Spleen (tissue), 11 donors: ENCODE results near the gene SMLR1. TPM values are rescaled to one million over a fixed set of nuclear protein-coding genes. Genes with fewer than 3 reads are reported as not detected.

ENCODE experiments used
- DNase-seq: peaks from one replicate; pipeline ENCODE4 v3.0.0-alpha.2; 2020
- H3K27ac ChIP-seq, 8 donors: fragments of 200-600 bp; sonication (generic) in 7 of 8; 1 replicate in 4 of 8; 2 replicates in 4 of 8; pipeline versions ENCODE4 v1.5.0 to v1.8.0; 2016 to 2021; ENCODE audit warnings: inconsistent platforms in 4 of 8, mild to moderate bottlenecking in 4 of 8, moderate library complexity in 1 of 8
- H3K27me3 ChIP-seq, 7 donors: fragments of 200-600 bp; sonication (generic) in 6 of 7; replicated peaks in 1 of 7; 1 replicate in 4 of 7; 2 replicates in 3 of 7; pipeline versions ENCODE4 v1.5.0 to v1.8.0; 2016 to 2021; ENCODE audit warnings: inconsistent platforms in 3 of 7, mild to moderate bottlenecking in 1 of 7
- H3K36me3 ChIP-seq, 6 donors: fragments of 200-600 bp; sonication (generic) in 5 of 6; 1 replicate in 4 of 6; 2 replicates in 2 of 6; pipeline versions ENCODE4 v1.5.0 to v1.8.0; 2016 to 2021; ENCODE audit warnings: inconsistent platforms in 2 of 6
- H3K4me1 ChIP-seq, 6 donors: fragments of 200-600 bp; sonication (generic) in 5 of 6; 1 replicate in 3 of 6; 2 replicates in 3 of 6; pipeline versions ENCODE4 v1.5.0 to v1.8.0; 2016 to 2021; ENCODE audit warnings: inconsistent platforms in 3 of 6
- H3K4me3 ChIP-seq, 8 donors: fragments of 200-600 bp; sonication (generic) in 7 of 8; 1 replicate in 4 of 8; 2 replicates in 4 of 8; pipeline versions ENCODE4 v1.5.0 to v1.8.0; 2016 to 2021; ENCODE audit warnings: inconsistent platforms in 4 of 8, mild to moderate bottlenecking in 4 of 8, moderate library complexity in 2 of 8
- H3K9me3 ChIP-seq, 8 donors: fragments of 200-600 bp; sonication (generic) in 7 of 8; 1 replicate in 4 of 8; 2 replicates in 4 of 8; pipeline versions ENCODE4 v1.5.0 to v1.8.0; 2016 to 2021; ENCODE audit warnings: inconsistent platforms in 4 of 8
- POLR2A ChIP-seq, 3 donors: fragments of 450-650 bp; IDR thresholded peaks; one replicate each; pipeline ENCODE4 v1.5.1; 2017; ENCODE audit warnings: antibody characterized with exemption in 3 of 3, mild to moderate bottlenecking in 1 of 3
- POLR2AphosphoS5 ChIP-seq, 3 donors: sonication (generic); formaldehyde crosslinking; IDR thresholded peaks; one replicate each; pipeline ENCODE4 v1.5.1; 2017; ENCODE audit warnings: antibody characterized with exemption in 3 of 3
- WGBS, 5 donors: extraction: QIAGEN DNeasy Blood & Tissue Kit in 3 of 5; methylation state at CpG; one replicate each; pipeline versions ENCODE4 v1.1.5 to v1.1.7; 2013 to 2018; 5-methylcytosine and 5-hydroxymethylcytosine counted together
- intact Hi-C: fragments of 100-400 bp; cut with DNase I; formaldehyde crosslinking; loops from one replicate; pipeline ENCODE4 v1.15.0; 2023; ENCODE audit warnings: low total_unique reads
- polyA plus RNA-seq, 3 donors: library from polyadenylated mRNA; stranded (reverse); fragments of 200-250 nt; gene quantifications; one replicate each; pipeline ENCODE4 v1.2.1, GENCODE V29; 2013
- total RNA-seq, 7 donors: library from RNA; depleted of rRNA in 3 of 7; stranded (reverse); fragments of >200 nt in 3 of 7; fragmentation: NEBNext Ultra II Directional in 4 of 7; extraction: Animal tissue kit (Norgen Biotek cat#: 25700) in 4 of 7; gene quantifications; one replicate each; pipeline versions ENCODE4 v1.1.0 to v1.2.1, GENCODE V29; 2016 to 2021
- TF ChIP-seq, protein P1 (sequence below), 11 experiments: fragments of 200-600 bp in 7 of 11; fragments of 450-650 bp in 4 of 11; sonication (generic) in 4 of 11; IDR thresholded peaks in 8 of 11; conservative IDR thresholded peaks in 3 of 11; 1 replicate in 7 of 11; 2 replicates in 4 of 11; pipeline versions ENCODE4 v1.4.0 to v1.8.0; 2016 to 2021; ENCODE audit warnings: antibody characterized with exemption in 11 of 11, inconsistent platforms in 4 of 11, mild to moderate bottlenecking in 1 of 11
- donor health status: healthy with polysubstance abuse.
- donor health status: DM: no; HTN: no; CAD: no; lungs with moderate emphysema.
- donor health status: DM: no; HTN: no; CAD: no.
- donor health status: Bipolar disorder and iron deficiency.
- donor health status: healthy.
- donor health status: DM: no; HTN: no; CAD: no.
- donor health status: DM: yes; HTN: yes; CAD: no.

The SMLR1 gene
- total and polyA plus RNA-seq, 10 donors = not detected

DNA sequence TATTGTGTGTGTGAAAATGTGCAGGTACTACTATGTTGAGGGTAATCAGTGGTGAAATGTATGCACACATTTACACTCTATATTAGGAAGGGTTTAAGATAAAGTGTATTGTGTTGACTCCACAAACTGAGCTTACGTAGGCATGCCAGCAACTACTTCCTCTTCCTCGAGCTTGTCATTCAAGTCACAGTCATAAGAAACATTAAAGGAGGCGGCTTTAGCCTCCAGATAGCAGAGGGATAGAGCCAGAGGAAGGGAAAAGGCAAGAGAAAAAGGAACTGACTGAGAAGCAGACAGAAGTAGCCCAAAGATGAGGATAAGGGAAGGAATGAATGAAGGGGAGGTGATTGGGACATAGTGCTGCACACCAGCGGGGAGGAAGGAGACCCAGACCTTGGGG, 55.2 kb downstream of the SMLR1 start:
- no peak for DNase-seq
- Histone ChIP-seq H3K36me3 (peaks cover 0 to 35% (median 4%) of the 10 kb centered on the region in 6 donors), H3K27ac (peak overlapping the region in 1 of 8 donors; percentile 15), H3K4me3 (no peak overlapping the region), H3K9me3 (no peaks in the 10 kb centered on the region), H3K4me1 (no peaks in the 10 kb centered on the region), H3K27me3 (no peaks in the 10 kb centered on the region)
- intact Hi-C loops = no loop called here
- 48 to 70% (median 57%) methylated on average over 4 of the region's 4 CpGs for WGBS, 5 donors
- no peak for TF ChIP-seq POLR2A (IDR thresholded peaks at IDR 0.05)
- no peak for TF ChIP-seq POLR2AphosphoS5 (IDR thresholded peaks at IDR 0.05)
- TF ChIP-seq, protein P1, sequence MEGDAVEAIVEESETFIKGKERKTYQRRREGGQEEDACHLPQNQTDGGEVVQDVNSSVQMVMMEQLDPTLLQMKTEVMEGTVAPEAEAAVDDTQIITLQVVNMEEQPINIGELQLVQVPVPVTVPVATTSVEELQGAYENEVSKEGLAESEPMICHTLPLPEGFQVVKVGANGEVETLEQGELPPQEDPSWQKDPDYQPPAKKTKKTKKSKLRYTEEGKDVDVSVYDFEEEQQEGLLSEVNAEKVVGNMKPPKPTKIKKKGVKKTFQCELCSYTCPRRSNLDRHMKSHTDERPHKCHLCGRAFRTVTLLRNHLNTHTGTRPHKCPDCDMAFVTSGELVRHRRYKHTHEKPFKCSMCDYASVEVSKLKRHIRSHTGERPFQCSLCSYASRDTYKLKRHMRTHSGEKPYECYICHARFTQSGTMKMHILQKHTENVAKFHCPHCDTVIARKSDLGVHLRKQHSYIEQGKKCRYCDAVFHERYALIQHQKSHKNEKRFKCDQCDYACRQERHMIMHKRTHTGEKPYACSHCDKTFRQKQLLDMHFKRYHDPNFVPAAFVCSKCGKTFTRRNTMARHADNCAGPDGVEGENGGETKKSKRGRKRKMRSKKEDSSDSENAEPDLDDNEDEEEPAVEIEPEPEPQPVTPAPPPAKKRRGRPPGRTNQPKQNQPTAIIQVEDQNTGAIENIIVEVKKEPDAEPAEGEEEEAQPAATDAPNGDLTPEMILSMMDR (IDR thresholded peaks at IDR 0.05 in 8 of 11, conservative IDR thresholded peaks at IDR 0.05 in 3 of 11) = no peak

DNA sequence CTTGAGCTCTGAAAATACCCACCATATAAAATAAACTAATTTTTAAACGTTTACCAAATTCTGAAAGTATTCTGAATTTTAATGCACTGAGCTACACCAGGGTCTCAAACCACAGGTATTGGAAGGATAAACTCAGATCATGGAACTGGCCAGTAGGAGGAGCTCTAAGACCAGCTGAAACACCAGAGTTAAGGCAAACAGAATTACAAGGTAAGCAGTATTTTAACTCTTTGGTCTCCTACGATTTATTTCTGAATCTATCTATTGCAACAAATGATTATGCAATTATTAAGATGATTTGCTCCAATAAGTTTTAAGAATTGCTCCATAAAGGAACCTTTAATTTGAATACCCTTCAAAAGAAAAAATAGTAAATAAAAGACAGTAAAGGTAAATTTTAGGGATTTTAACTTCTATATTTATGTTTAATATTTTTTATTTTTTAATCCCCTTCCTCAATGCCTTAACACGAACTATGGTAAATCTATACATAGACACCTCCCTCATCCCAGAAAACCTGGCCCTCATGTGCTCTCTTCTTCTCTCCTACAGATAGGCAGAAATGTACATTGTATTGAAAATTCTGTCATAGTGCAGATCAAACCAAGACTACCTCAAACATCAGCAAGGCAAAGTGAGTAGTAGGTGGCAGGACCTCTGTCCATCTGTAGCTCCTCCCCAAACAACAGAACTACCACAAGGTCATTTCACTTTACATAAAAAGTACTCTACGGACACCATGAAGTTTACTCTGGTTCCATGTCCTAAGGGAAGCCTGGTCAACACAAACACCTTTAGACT, 58.4 kb downstream of the SMLR1 start:
- 24 to 32% (median 30%) methylated on average over 4 of the region's 4 CpGs for WGBS, 5 donors
- Histone ChIP-seq H3K9me3 (no peaks in the 10 kb centered on the region), H3K4me1 (no peaks in the 10 kb centered on the region), H3K36me3 (peaks cover 0 to 38% (median 10%) of the 10 kb centered on the region in 6 donors), H3K4me3 (no peak overlapping the region), H3K27me3 (no peaks in the 10 kb centered on the region), H3K27ac (no peak overlapping the region)
- no peak for DNase-seq
- TF ChIP-seq, protein P1 (IDR thresholded peaks at IDR 0.05 in 8 of 11, conservative IDR thresholded peaks at IDR 0.05 in 3 of 11) = peak in 10 of 11 experiments; percentile 64 to 94 (median 84)
- TF ChIP-seq POLR2A (IDR thresholded peaks at IDR 0.05) = no peak
- intact Hi-C loops = loop anchor here (5.0 kb wide), 2 partner anchors 232 to 647 kb away; no protein-coding TSS in a partner anchor

Other genes starting within 250 kb of the SMLR1 start
- gene EPB41L2, start 235.8 kb downstream of the SMLR1 start, total RNA-seq = 100 to 1,000 TPM in 6 of 7 donors, 10 to 100 TPM in 1; 98.7 to 210 (median 138) TPM
- gene EPB41L2, start 235.8 kb downstream of the SMLR1 start, polyA plus RNA-seq = 10 to 100 TPM; 19.3 to 35.0 (median 20.2) TPM